NCI-H1092 (cell line): ENCODE results near the gene HLA-G.
"Not testable (repeated sequence)": the region's sequence is repeated elsewhere in the genome, so short reads cannot be mapped to it uniquely, and the experiment has no call there.

Experiments used
- DNase-seq: peaks from one replicate; lab custom pipeline; 2025; lab: John Stamatoyannopoulos, UW

Gene HLA-G

GRCh38 chr6:29827579-29828470 is at the start of gene HLA-G:
TSS of gene HLA-G (plus strand) at chr6:29827825. CDS start at chr6:29827845, 20 bp downstream.
- DNase-seq = no peak

GRCh38 chr6:29780019-29780698 is 47.5 kb upstream of the HLA-G start:
- DNase-seq = not testable (repeated sequence)

GRCh38 chr6:29789176-29789575 is 38.4 kb upstream of the HLA-G start:
- no peak for DNase-seq

- DNase-seq = no peak
Observed at GRCh38 chr6:29790626-29791025, 37.0 kb upstream of the HLA-G start.

- DNase-seq = no peak
Observed at GRCh38 chr6:29791162-29791561, 36.5 kb upstream of the HLA-G start.

GRCh38 chr6:29791786-29792122 is 35.9 kb upstream of the HLA-G start:
- DNase-seq = no peak

- no peak for DNase-seq
Observed at GRCh38 chr6:29792123-29793035, 35.2 kb upstream of the HLA-G start.

- no peak for DNase-seq
Observed at GRCh38 chr6:29793036-29793356, 34.6 kb upstream of the HLA-G start.

GRCh38 chr6:29793796-29794195 is 33.8 kb upstream of the HLA-G start:
- no peak for DNase-seq

GRCh38 chr6:29796026-29796425 is 31.6 kb upstream of the HLA-G start:
- DNase-seq = no peak

- DNase-seq = no peak
Observed at GRCh38 chr6:29797135-29797534, 30.5 kb upstream of the HLA-G start.

- no peak for DNase-seq
Observed at GRCh38 chr6:29797966-29798365, 29.7 kb upstream of the HLA-G start.

GRCh38 chr6:29800254-29800653 is 27.4 kb upstream of the HLA-G start:
- no peak for DNase-seq

- no peak for DNase-seq
Observed at GRCh38 chr6:29806387-29806786, 21.2 kb upstream of the HLA-G start.

GRCh38 chr6:29809249-29809648 is 18.4 kb upstream of the HLA-G start:
- DNase-seq = no peak

GRCh38 chr6:29810371-29810770 is 17.3 kb upstream of the HLA-G start:
- no peak for DNase-seq

GRCh38 chr6:29811377-29811776 is 16.2 kb upstream of the HLA-G start:
- DNase-seq = no peak

- no peak for DNase-seq
Observed at GRCh38 chr6:29813066-29813465, 14.6 kb upstream of the HLA-G start.

- no peak for DNase-seq
Observed at GRCh38 chr6:29813809-29814208, 13.8 kb upstream of the HLA-G start.

- no peak for DNase-seq
Observed at GRCh38 chr6:29814379-29815117, 13.1 kb upstream of the HLA-G start.

- no peak for DNase-seq
Observed at GRCh38 chr6:29815118-29815750, 12.4 kb upstream of the HLA-G start.
